SK-N-SH (cell line): ENCODE results near the gene ASIC1. TPM values are rescaled to one million over a fixed set of nuclear protein-coding genes. Genes with fewer than 3 reads are reported as not detected.

Experiments used
- CTCF ChIA-PET: fragments of 300-600, 350-600 bp; formaldehyde crosslinking; extraction: SDS; loops from one replicate; lab custom pipeline; 2021; lab: Yijun Ruan, JAX
- POLR2A ChIA-PET: fragments of 350-600 bp; sonication (Branson Sonifier 250); formaldehyde crosslinking; extraction: SDS; loops from one replicate; lab custom pipeline; 2020; ENCODE audit warnings: antibody characterized with exemption, inconsistent platforms; lab: Yijun Ruan, JAX
- DNase-seq: peaks from one replicate; pipeline ENCODE4 v3.0.0; 2012
- H2AFZ ChIP-seq: fragments of 200-600 bp; sonication (generic); 2 replicates; pipeline ENCODE4 v1.8.1; 2016; ENCODE audit warnings: antibody characterized with exemption, mild to moderate bottlenecking, low read depth
- H3F3A ChIP-seq: fragments of 200-600 bp; sonication (generic); replicated peaks from 2 replicates; pipeline ENCODE3; 2016; ENCODE audit warnings: antibody characterized with exemption, mild to moderate bottlenecking; ENCODE audit not compliant: insufficient read depth
- H3K27ac ChIP-seq, 2 experiments: fragments of 200-500 bp in 1 of 2; fragments of 200-600 bp in 1 of 2; sonication (Bioruptor generic) in 1 of 2; sonication (generic), shearing (Covaris generic) in 1 of 2; 2 replicates each; pipeline versions ENCODE4 v1.5.1 to v1.6.1; 2014 to 2016; ENCODE audit warnings: low read depth in 2 of 2, inconsistent platforms in 1 of 2, low read length in 1 of 2, mild to moderate bottlenecking in 1 of 2, mixed read lengths in 1 of 2
- H3K27me3 ChIP-seq: fragments of 200-600 bp; sonication (generic), shearing (Covaris generic); 2 replicates; pipeline ENCODE4 v1.6.1; 2016; ENCODE audit warnings: mixed run types; ENCODE audit not compliant: insufficient read depth
- H3K36me3 ChIP-seq, 2 experiments: fragments of 200-500 bp in 1 of 2; fragments of 200-600 bp in 1 of 2; sonication (Bioruptor generic) in 1 of 2; sonication (generic) in 1 of 2; replicated peaks in 1 of 2; 2 replicates each; pipeline versions ENCODE3 to v1.5.1; 2014 to 2016; ENCODE audit warnings: low read length in 1 of 2, mild to moderate bottlenecking in 1 of 2; ENCODE audit not compliant: insufficient read depth in 2 of 2, control insufficient read depth in 1 of 2
- H3K4me1 ChIP-seq, 2 experiments: fragments of 200-500 bp in 1 of 2; fragments of 200-600 bp in 1 of 2; sonication (Bioruptor generic) in 1 of 2; sonication (generic), shearing (Covaris generic) in 1 of 2; 2 replicates each; pipeline versions ENCODE4 v1.5.1 to v1.6.1; 2014 to 2016; ENCODE audit warnings: low read depth in 1 of 2, low read length in 1 of 2, mixed run types in 1 of 2; ENCODE audit not compliant: insufficient read depth in 2 of 2, control insufficient read depth in 1 of 2
- H3K4me2 ChIP-seq: fragments of 200-600 bp; sonication (generic), shearing (Covaris generic); 2 replicates; pipeline ENCODE4 v1.6.1; 2017; ENCODE audit warnings: mixed run types
- H3K4me3 ChIP-seq, 2 experiments: fragments of 200-500 bp in 1 of 2; fragments of 200-600 bp in 1 of 2; sonication (Bioruptor generic) in 1 of 2; sonication (generic), shearing (Covaris generic) in 1 of 2; 2 replicates each; pipeline versions ENCODE4 v1.5.1 to v1.8.1; 2014 to 2016; ENCODE audit warnings: low read depth in 2 of 2, inconsistent platforms in 1 of 2, low read length in 1 of 2, mild to moderate bottlenecking in 1 of 2, mixed read lengths in 1 of 2, moderate library complexity in 1 of 2
- H3K79me2 ChIP-seq: fragments of 200-600 bp; sonication (generic); 2 replicates; pipeline ENCODE4 v1.8.1; 2017; ENCODE audit warnings: mild to moderate bottlenecking; ENCODE audit not compliant: insufficient read depth
- H3K9ac ChIP-seq: fragments of 200-600 bp; sonication (generic); 2 replicates; pipeline ENCODE4 v1.6.1; 2017; ENCODE audit warnings: mixed run types
- H3K9me2 ChIP-seq: fragments of 200-600 bp; sonication (generic); 2 replicates; pipeline ENCODE4 v1.6.1; 2017; ENCODE audit warnings: mixed run types
- H3K9me3 ChIP-seq: fragments of 200-600 bp; sonication (generic); 2 replicates; pipeline ENCODE4 v1.6.1; 2017; ENCODE audit warnings: mixed run types, mild to moderate bottlenecking, moderate library complexity
- H4K20me1 ChIP-seq: fragments of 200-600 bp; sonication (generic); 2 replicates; pipeline ENCODE4 v1.6.1; 2017; ENCODE audit warnings: mild to moderate bottlenecking, mixed run types; ENCODE audit not compliant: insufficient read depth
- EZH2phosphoT487 ChIP-seq: fragments of 200-600 bp; sonication (generic); IDR thresholded peaks from 2 replicates; pipeline ENCODE4 v1.6.1; 2017; ENCODE audit warnings: low read depth, mixed run types, mild to moderate bottlenecking, antibody characterized with exemption, moderate library complexity, borderline replicate concordance
- FOSL2 ChIP-seq: IDR thresholded peaks from 2 replicates; pipeline ENCODE4 v1.4.0; 2012; ENCODE audit warnings: low read depth, mild to moderate bottlenecking, moderate library complexity, borderline replicate concordance
- FOXJ3 ChIP-seq: sonication (generic); formaldehyde crosslinking; IDR thresholded peaks from 2 replicates; pipeline ENCODE4 v1.5.1; 2020; ENCODE audit warnings: mild to moderate bottlenecking, missing genetic modification reagents
- MXI1 ChIP-seq: IDR thresholded peaks from 2 replicates; pipeline ENCODE4 v1.6.1; 2012; ENCODE audit warnings: mild to moderate bottlenecking, low read depth, low read length, improper control_type of control experiment
- NFIC ChIP-seq: IDR thresholded peaks from 2 replicates; pipeline ENCODE4 v1.4.0; 2012; ENCODE audit warnings: borderline replicate concordance
- PBX3 ChIP-seq: IDR thresholded peaks from 2 replicates; pipeline ENCODE4; 2012
- RAD21 ChIP-seq: IDR thresholded peaks from 2 replicates; pipeline ENCODE4 v1.6.1; 2012; ENCODE audit warnings: mild to moderate bottlenecking, low read length
- REST ChIP-seq: IDR thresholded peaks from 2 replicates; pipeline ENCODE4 v1.6.1; 2012; ENCODE audit warnings: mild to moderate bottlenecking, low read depth, low read length, moderate library complexity
- RXRA ChIP-seq: IDR thresholded peaks from 2 replicates; pipeline ENCODE4 v1.4.0; 2012; ENCODE audit warnings: low read depth, mild to moderate bottlenecking, borderline replicate concordance
- TAF1 ChIP-seq: IDR thresholded peaks from 2 replicates; pipeline ENCODE4 v1.6.1; 2012; ENCODE audit warnings: low read depth, mild to moderate bottlenecking, low read length, moderate library complexity, borderline replicate concordance
- USF1 ChIP-seq: IDR thresholded peaks from 2 replicates; pipeline ENCODE4 v1.4.0; 2012; ENCODE audit warnings: low read depth, borderline replicate concordance
- YY1 ChIP-seq: IDR thresholded peaks from 2 replicates; pipeline ENCODE4 v1.4.0; 2012; ENCODE audit warnings: low read depth, mild to moderate bottlenecking
- WGBS: methylation state at CpG from one replicate; pipeline ENCODE4 v1.1.6; 2017; ENCODE audit warnings: low lambda C conversion rate; 5-methylcytosine and 5-hydroxymethylcytosine counted together
- polyA plus RNA-seq, 3 experiments: library from polyadenylated mRNA; depleted of rRNA; stranded (reverse); fragments of >200 nt; gene quantifications; 2 replicates each; pipeline ENCODE4 v1.2.3, GENCODE V29; 2012

ASIC1 gene
- polyA plus RNA-seq, 1 of the 3 experiments (the other 2 are of a cell fraction): 28.4 TPM

DNA sequence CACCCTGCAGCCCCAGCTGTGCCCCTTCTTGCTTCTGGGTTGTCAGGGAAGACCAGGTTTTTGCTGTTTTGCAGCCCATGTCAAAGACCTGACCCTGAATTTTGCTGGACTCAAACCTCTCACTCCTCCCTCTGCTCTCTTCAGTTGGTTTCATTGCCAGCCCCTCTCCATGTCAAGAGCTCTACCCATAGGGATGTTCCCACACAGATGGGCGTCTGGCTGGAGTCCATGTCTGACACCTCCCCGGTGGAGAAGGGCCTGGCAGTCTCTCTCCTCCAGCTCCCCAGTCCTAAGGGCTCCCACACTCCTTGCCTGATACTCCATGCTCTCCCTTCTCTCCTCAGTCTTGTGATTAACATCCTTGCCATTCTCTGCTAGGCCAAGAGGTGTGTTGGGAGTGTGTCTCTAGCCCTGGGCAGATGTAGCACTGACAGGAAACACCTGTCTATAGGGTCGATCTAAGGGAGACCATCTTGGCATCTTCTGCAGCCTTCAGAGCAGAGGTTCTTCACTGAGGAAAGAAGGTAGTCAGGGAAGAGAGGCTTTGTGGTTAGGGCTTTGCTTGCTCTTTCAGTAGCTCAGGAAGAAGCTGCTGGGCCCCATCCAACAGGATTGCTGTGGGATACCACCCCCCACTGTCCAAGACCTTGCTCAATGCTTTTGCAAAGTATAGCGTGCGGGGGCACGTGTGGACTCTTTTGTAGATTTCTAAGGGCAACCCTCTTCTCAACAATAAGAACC lies 4.7 kb downstream of the ASIC1 start (continued):
- no peak for TF ChIP-seq REST
- TF ChIP-seq FOSL2: no peak
- no peak for TF ChIP-seq PBX3
- no peak for TF ChIP-seq MXI1
- TF ChIP-seq FOXJ3 (CRISPR knock-in tag): no peak
- no peak for TF ChIP-seq NFIC

GRCh38 chr12:50062728-50063460 lies 5.5 kb downstream of the ASIC1 start:
- Histone ChIP-seq H3K4me1 (peaks cover 9 to 25% of the 10 kb centered on the region in 2 experiments; a peak in 2 of 4 replicates), H3K9ac (no peak overlapping the region), H4K20me1 (no peaks in the 10 kb centered on the region), H3K4me3 (no peak overlapping the region), H2AFZ (no peak overlapping the region), H3F3A (no peaks in the 10 kb centered on the region), H3K27ac (no peak overlapping the region), H3K9me3 (no peaks in the 10 kb centered on the region), H3K36me3 (peaks cover 0 to 10% of the 10 kb centered on the region in 2 experiments), H3K9me2 (no peaks in the 10 kb centered on the region), H3K27me3 (no peaks in the 10 kb centered on the region), H3K4me2 (no peak overlapping the region), H3K79me2 (no peaks in the 10 kb centered on the region)
- 82% methylated on average over 5 of the region's 5 CpGs for WGBS
- no peak for DNase-seq
- TF ChIP-seq PBX3 (no peak), RXRA (no peak), EZH2phosphoT487 (no peak), YY1 (no peak), USF1 (no peak), RAD21 (no peak), TAF1 (no peak)
- ChIA-PET POLR2A (interaction anchor here (1.3 kb wide), 1 partner anchor 79 kb away, joined by 3 read pairs; no protein-coding TSS in a partner anchor), CTCF (interaction anchor here (1.0 to 37.6 kb wide), 8 partner anchors 7 to 194 kb away, joined by 3 to 1401 read pairs (median 7); partner anchors contain the start of genes AQP5 and AQP6)
